GM10266 (cell line): ENCODE data around the gene MTFMT.
"Not testable (repeated sequence)": the region's sequence is repeated elsewhere in the genome, so short reads cannot be mapped to it uniquely, and the experiment has no call there.

Source experiments
- DNase-seq: peaks from one replicate; pipeline ENCODE4 v3.0.0; 2012; ENCODE audit errors: extremely low spot score
- CTCF ChIP-seq: IDR thresholded peaks from 2 replicates; pipeline ENCODE4 v1.5.1; 2012; ENCODE audit warnings: mild to moderate bottlenecking, low read depth; ENCODE audit not compliant: control insufficient read depth, insufficient read depth; ENCODE audit errors: missing control alignments

The MTFMT gene

DNA sequence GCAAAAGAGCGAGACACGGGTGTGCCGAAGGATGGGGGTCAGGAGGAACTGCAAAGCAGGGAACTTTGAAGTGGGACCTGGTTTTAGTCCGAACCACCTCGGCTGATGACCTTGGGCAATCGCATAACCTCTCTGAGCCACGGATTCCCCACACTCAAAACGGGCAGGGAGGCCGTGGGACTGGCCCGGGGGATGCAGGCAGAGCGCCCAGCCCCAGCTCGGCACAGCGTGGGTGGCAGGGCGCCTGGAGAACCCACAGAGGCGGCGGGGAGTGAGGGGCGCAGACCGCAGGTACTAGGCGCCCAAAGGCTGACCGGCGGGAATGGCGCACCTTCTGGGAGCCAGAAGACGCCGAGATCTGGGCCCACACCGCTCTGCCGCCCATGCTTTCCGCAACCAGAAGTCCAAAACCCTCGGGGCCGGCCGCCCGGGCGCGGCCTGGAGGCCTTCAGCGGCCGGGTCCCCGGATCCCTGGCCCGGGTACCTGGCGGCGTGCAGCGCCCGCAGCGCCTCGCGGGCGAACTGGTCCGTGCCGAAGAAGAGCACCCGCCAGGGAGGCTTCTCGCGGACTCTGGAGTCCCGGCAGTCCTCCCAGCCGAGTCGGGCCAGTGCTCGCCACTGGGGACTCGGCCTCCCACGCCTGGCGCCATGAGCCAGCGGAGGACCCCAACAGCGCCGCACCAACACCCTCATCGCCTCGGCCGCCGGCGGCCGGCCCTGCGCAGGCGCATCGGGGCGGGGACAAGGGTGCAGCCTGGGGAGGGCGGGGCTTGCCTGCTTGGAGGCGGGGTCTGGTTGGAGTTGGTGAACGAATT is at the start of gene MTFMT:
Gene MTFMT, minus strand, starts transcription at position 719 of the 815 bp plus-strand sequence. Its CDS starts 26 bp downstream, at position 693.
- peak; percentile 5 for TF ChIP-seq CTCF
- peak; percentile 98 for DNase-seq

DNA sequence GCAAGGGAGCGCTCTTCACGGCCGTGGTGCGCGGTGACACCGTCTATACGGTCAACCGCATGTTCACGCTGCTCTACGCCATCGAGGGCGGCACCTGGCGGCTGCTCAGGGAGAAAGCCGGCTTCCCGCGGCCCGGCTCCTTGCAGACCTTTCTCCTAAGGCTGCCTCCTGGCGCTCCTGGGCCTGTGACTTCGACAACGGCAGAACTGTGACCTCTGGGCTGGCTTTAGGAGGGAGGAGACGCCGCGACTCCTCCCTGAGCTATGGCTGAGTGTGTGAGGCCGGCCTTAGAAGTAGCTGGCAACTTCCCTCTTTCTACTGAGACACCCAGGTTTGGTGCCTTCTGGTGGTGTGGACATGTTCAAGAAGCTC is 48.5 kb upstream of the MTFMT start:
- peak; percentile 69 for TF ChIP-seq CTCF
- DNase-seq = peak; percentile 80

GRCh38 chr15:65077291-65077980 is 48.0 kb upstream of the MTFMT start:
- TF ChIP-seq CTCF = no peak
- DNase-seq = no peak

DNA sequence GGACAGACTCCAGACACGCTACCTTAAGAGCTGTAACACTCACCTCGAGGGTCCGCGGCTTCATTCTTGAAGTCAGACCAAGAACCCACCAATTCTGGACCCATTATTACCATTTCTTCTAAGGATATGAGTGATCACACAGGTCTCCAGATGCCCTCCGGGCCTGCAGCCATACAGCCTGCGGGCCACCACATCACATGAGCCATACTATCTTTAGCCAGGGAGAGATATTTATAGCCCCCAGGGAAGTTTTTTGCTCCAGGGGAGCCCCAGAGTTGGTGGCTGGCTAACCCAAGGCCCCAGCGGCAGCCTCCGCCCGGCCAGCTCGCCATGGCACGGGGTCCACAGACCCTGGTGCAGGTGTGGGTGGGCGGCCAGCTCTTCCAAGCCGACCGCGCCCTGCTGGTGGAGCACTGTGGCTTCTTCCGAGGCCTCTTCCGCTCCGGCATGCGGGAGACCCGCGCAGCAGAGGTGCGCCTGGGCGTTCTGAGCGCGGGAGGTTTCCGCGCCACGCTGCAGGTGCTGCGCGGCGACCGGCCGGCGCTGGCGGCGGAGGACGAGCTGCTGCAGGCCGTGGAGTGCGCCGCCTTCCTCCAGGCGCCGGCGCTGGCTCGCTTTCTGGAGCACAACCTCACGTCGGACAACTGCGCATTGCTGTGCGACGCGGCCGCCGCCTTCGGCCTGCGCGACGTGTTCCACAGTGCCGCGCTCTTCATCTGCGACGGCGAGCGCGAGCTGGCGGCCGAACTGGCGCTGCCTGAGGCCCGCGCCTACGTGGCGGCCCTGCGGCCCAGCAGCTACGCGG is 47.2 kb upstream of the MTFMT start, which contains the start of gene KBTBD13:
Gene KBTBD13, plus strand, starts transcription at position 261 of the 805 bp plus-strand sequence. Its CDS starts 70 bp downstream, at position 331.
- TF ChIP-seq CTCF = no peak
- no peak for DNase-seq

DNA sequence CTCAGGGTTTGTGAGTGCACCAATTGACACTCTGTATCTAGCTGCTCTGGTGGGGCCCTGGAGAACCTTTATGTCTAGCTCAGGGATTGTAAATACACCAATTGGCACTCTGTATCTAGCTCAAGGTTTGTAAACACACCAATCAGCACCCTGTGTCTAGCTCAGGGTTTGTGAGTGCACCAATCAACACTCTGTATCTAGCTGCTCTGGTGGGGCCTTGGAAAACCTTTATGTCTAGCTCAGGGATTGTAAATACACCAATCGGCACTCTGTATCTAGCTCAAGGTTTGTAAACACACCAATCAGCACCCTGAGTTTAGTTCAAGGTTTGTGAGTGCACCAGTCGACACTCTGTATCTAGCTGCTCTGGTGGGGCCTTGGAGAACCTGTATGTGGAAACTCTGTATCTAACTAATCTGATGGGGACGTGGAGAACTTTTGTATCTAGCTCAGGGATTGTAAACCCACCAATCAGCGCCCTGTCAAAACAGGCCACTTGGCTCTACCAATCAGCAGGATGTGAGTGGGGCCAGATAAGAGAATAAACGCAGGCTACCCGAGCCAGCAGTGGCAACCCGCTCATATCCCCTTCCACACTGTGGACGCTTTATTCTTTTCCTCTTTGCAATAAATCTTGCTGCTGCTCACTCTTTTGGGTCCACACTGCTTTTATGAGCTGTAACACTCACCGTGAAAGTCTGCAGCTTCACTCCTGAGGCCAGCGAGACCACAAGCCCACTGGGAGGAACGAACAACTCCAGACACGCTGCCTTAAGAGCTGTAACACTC is 46.4 kb upstream of the MTFMT start:
- DNase-seq = not testable (repeated sequence)

GRCh38 chr15:65074946-65075345 is 45.5 kb upstream of the MTFMT start:
- DNase-seq = not testable (repeated sequence)

GRCh38 chr15:65072617-65073016 is 43.2 kb upstream of the MTFMT start:
- TF ChIP-seq CTCF = no peak
- no peak for DNase-seq
